Measurements from ENCODE around the gene KIF11.

The KIF11 gene

GRCh38 chr10:92593619-92594588 lies 974 bp downstream of the KIF11 start:
- TF ChIP-seq CTCF (conservative IDR thresholded peaks at IDR 0.05) = no peak
- H3K27ac ChIP-seq = peak overlapping the region; percentile 89

DNA sequence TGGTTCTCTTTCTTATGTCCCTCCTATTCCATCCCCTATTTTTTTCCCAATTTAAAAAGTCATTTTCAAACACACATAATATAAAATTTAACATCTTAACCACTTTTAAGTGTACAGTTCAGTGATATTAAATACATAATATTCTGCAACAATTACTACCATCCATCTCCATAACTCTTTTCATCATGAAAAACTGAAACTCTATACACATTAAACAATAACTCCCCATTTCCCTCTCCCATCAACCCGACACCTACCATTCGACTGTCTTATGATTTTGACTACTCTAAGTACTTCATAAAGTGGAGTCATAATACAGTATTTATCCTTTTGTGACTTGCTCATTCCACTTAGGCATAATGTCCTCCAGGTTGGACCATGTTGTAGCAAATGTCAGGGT lies 2.6 kb downstream of the KIF11 start:
- H3K27ac ChIP-seq = no peak overlapping the region; the same call in 1 of the 2 replicates
- TF ChIP-seq CTCF (conservative IDR thresholded peaks at IDR 0.05) = no peak

- no peak overlapping the region for H3K27ac ChIP-seq
- no peak for TF ChIP-seq CTCF (conservative IDR thresholded peaks at IDR 0.05)
Measured at GRCh38 chr10:92598321-92598720, 5.4 kb downstream of the KIF11 start.

DNA sequence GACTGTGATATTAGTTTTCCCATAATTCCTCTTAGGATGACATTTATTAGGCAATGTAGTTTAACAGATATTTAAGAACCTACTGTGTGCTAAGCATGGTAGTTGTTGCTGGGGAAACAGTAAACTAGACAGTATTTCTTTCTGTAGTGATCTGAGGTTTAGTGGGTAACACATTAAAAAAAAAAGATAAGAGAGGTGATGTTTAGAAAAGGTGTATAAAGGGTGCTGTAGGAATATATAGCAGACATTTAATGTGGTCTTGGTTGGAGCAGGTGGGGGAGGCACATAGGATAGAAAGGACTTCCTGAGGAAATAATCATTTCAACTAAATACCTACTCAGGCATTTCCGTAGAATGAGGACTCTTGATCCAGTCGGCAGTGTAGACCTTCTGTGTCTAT lies 11.9 kb downstream of the KIF11 start:
- no peak overlapping the region for H3K27ac ChIP-seq
- TF ChIP-seq CTCF (conservative IDR thresholded peaks at IDR 0.05) = no peak

DNA sequence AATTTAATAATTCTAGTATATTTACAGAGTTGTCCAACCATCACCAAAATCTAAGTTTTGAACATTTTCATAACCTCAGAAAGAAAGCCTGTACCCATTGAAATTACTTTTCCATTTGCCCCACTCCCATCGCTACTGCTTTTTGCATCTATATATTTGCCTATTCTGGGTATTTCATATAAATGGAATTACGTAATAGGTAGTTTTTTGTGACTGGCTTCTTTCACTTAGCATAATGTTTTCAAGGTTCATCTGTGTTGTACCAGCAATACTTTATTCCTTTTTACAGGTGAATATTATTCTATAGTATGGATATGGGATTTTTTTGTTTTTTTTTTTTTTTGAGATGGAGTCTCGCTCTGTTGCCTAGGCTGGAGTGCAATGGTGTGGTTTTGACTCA lies 22.6 kb downstream of the KIF11 start:
- H3K27ac ChIP-seq = no peak overlapping the region
- TF ChIP-seq CTCF (conservative IDR thresholded peaks at IDR 0.05) = no peak

- no peak for TF ChIP-seq CTCF (conservative IDR thresholded peaks at IDR 0.05)
Measured at GRCh38 chr10:92619368-92619767, 26.4 kb downstream of the KIF11 start.

DNA sequence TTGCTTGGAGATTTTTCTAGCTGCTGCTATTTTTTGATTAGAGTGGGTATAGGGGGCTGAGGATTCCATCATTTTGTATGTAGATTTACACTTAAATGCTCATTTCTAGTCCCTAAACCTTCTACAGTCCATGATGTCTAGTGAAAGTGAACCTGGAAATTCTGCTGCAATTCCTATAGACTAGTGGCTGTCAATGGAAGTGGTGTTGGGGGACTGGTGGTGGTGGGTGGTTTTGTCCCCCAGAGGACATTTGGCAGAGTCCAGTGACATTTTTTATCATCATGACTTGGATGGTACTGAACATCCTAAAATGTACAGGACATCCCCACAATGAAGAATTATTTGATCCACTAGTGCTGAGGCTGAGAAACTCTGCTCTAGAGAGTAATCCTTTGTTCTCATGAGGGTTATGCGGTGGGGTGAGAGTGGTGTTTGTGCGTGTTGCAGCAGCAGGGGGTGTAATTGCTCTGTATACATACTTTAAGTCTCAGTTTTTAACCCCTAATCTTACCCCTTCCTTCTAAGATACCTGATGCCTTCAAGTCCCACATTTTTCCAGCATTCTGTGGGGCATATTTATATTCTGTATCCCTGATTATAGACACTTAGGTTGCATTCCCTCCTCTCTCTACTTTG lies 35.0 kb downstream of the KIF11 start:
- no peak for TF ChIP-seq CTCF (conservative IDR thresholded peaks at IDR 0.05)
- no peak overlapping the region for H3K27ac ChIP-seq

More at GRCh38 chr10:92619368-92619767, 26.4 kb downstream of the KIF11 start:
- no peak overlapping the region for H3K27ac ChIP-seq
